ENCODE data around the gene KLK14.
A peak's percentile ranks its signal among the peaks of the same experiment; 100 is the strongest.

KLK14 gene

DNA sequence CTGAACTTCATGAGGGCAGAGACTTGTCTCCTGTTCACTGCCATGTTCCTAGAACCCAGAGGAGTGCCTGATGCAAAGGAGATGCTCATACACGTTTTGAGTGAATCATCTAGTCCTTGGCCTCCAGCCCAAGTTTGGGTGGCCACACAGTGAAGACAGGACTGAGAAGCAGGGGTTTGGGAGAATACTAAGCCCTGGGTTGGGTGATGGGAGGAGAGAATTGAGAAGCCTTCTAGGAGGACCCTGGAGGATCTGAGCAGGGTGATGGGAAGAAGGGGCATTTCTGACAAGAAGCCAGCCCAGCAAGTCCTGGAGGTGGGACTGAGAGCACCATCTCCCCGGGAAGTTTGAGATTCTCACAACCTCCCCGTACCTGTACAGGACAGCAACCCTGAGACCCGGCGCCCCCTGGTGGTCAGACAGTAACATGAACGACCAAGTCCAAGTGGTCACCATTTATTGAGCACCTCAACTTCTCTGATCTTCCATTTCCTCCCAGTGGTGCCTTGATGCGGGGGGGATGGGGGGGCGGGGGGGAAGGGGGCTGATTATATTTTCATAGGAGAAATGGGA lies 14.6 kb upstream of the KLK14 start:
- Histone ChIP-seq H3K27me3 (ENCODE audit: insufficient read depth, low read length, poor library complexity, severe bottlenecking) (no peaks in the 10 kb centered on the region), H3K9me2 (replicated peaks; ENCODE audit: low read depth, low read length) (no peaks in the 10 kb centered on the region), H3K79me2 (ENCODE audit: insufficient read depth, low read length) (no peaks in the 10 kb centered on the region), H3K4me2 (ENCODE audit: low read depth, low read length, poor library complexity, severe bottlenecking) (no peak overlapping the region), H2AFZ (ENCODE audit: low read length) (no peak overlapping the region), H3K36me3 (ENCODE audit: insufficient read depth, low read length) (no peaks in the 10 kb centered on the region), H3K4me1 (ENCODE audit: insufficient read depth, low read length, poor library complexity, severe bottlenecking) (no peaks in the 10 kb centered on the region), H3K9me3 (ENCODE audit: insufficient read depth, low read depth, low read length) (no peaks in the 10 kb centered on the region), H3K9ac (ENCODE audit: low read depth, low read length, poor library complexity, severe bottlenecking) (no peak overlapping the region), H3K4me3 (ENCODE audit: low read length, poor library complexity, severe bottlenecking) (no peak overlapping the region), H3F3A (ENCODE audit: low read depth) (no peaks in the 10 kb centered on the region), H4K20me1 (ENCODE audit: insufficient read depth, low read length, poor library complexity, severe bottlenecking) (no peaks in the 10 kb centered on the region)
- no peak for TF ChIP-seq EZH2phosphoT487 (IDR thresholded peaks at IDR 0.05; ENCODE audit: borderline replicate concordance)
- TF ChIP-seq, protein P1, sequence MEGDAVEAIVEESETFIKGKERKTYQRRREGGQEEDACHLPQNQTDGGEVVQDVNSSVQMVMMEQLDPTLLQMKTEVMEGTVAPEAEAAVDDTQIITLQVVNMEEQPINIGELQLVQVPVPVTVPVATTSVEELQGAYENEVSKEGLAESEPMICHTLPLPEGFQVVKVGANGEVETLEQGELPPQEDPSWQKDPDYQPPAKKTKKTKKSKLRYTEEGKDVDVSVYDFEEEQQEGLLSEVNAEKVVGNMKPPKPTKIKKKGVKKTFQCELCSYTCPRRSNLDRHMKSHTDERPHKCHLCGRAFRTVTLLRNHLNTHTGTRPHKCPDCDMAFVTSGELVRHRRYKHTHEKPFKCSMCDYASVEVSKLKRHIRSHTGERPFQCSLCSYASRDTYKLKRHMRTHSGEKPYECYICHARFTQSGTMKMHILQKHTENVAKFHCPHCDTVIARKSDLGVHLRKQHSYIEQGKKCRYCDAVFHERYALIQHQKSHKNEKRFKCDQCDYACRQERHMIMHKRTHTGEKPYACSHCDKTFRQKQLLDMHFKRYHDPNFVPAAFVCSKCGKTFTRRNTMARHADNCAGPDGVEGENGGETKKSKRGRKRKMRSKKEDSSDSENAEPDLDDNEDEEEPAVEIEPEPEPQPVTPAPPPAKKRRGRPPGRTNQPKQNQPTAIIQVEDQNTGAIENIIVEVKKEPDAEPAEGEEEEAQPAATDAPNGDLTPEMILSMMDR (conservative IDR thresholded peaks at IDR 0.05; ENCODE audit: low read length): peak; percentile 69

DNA sequence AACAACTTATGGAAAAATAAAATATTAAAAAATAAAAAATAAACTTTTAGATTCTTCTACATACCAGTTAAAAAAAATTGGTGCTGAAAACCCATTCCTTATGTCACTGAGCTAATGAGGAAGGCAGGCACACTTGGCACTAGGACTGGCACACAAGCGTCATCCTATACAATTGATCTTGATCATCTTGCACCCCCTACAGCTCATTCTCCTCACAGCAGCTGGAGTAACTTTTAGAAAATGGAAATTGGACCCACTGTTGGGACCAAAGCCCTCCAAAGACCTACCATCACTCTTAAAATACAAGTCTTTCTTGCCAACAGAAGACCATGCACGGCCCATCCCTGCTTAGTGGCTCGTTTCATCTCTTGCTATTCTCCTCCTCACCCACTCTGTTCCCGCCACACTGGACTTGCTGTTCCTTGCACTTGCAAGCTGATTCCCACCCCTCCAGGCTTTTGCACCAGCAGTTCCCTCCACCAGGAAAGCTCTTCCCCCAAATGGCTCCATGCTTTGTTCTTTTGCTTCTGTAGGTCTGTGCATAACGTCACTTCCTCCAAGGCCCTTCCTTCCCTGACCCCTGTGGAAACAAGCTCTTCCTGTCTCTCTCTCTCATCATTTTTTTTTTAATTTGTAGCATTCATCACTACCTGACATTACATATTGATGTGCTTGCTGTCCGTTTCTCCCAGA lies 13.9 kb upstream of the KLK14 start:
- Histone ChIP-seq H3K36me3 (ENCODE audit: insufficient read depth, low read length) (no peaks in the 10 kb centered on the region), H3K4me2 (ENCODE audit: low read depth, low read length, poor library complexity, severe bottlenecking) (no peak overlapping the region), H3K9ac (ENCODE audit: low read depth, low read length, poor library complexity, severe bottlenecking) (no peak overlapping the region)

DNA sequence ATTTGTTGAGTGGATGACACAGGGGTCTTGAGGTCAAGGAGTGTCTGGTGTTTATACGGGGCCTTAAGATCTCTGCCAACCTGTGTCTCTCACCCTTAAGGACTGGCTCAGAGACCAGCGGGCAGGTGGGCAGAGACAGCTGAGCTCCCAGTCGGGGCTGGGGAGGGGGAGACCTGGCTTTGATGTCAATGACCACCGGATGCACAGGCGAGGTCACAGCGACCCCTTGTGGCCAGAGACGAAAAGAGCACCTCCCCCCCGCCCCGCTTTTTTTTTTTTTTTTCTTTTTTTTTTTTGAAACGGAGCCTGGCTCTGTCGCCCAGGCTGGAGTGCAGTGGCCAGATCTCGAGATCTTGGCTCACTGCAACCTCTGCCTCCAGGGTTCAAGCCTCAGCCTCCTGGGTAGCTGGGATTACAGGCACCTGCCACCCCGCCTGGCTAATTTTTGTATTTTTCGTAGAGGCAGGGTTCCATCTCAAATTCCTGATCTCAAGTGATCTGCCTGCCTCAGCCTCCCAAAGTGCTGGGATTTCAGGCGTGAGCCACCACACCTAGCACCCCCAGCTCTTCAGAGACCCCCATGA lies 12.1 kb upstream of the KLK14 start:
- no peak overlapping the region for H3K4me2 ChIP-seq (ENCODE audit: low read depth, low read length, poor library complexity, severe bottlenecking)
- no peak overlapping the region for H2AFZ ChIP-seq (ENCODE audit: low read length)
- H3K4me3 ChIP-seq (ENCODE audit: low read length, poor library complexity, severe bottlenecking): no peak overlapping the region
- no peaks in the 10 kb centered on the region for H3K27me3 ChIP-seq (ENCODE audit: insufficient read depth, low read length, poor library complexity, severe bottlenecking)
- TF ChIP-seq, protein P1 (conservative IDR thresholded peaks at IDR 0.05; ENCODE audit: low read length): peak; percentile 70
- TF ChIP-seq EZH2phosphoT487 (IDR thresholded peaks at IDR 0.05; ENCODE audit: borderline replicate concordance): no peak
- H3K79me2 ChIP-seq (ENCODE audit: insufficient read depth, low read length): no peaks in the 10 kb centered on the region
- H3F3A ChIP-seq (ENCODE audit: low read depth): no peaks in the 10 kb centered on the region
- no peaks in the 10 kb centered on the region for H3K36me3 ChIP-seq (ENCODE audit: insufficient read depth, low read length)
- H3K9ac ChIP-seq (ENCODE audit: low read depth, low read length, poor library complexity, severe bottlenecking): no peak overlapping the region
- H3K4me1 ChIP-seq (ENCODE audit: insufficient read depth, low read length, poor library complexity, severe bottlenecking): no peaks in the 10 kb centered on the region
- H3K9me2 ChIP-seq (replicated peaks; ENCODE audit: low read depth, low read length): no peaks in the 10 kb centered on the region
- no peaks in the 10 kb centered on the region for H3K9me3 ChIP-seq (ENCODE audit: insufficient read depth, low read depth, low read length)
- no peaks in the 10 kb centered on the region for H4K20me1 ChIP-seq (ENCODE audit: insufficient read depth, low read length, poor library complexity, severe bottlenecking)

More for the DNA sequence above, 13.9 kb upstream of the KLK14 start:
- TF ChIP-seq EZH2phosphoT487 (IDR thresholded peaks at IDR 0.05; ENCODE audit: borderline replicate concordance): no peak
- TF ChIP-seq, protein P1 (conservative IDR thresholded peaks at IDR 0.05; ENCODE audit: low read length): peak; percentile 30; the same call in 1 of the 2 replicates
- no peaks in the 10 kb centered on the region for H3K79me2 ChIP-seq (ENCODE audit: insufficient read depth, low read length)
- H3K9me3 ChIP-seq (ENCODE audit: insufficient read depth, low read depth, low read length): no peaks in the 10 kb centered on the region
- H3K27me3 ChIP-seq (ENCODE audit: insufficient read depth, low read length, poor library complexity, severe bottlenecking): no peaks in the 10 kb centered on the region
- no peaks in the 10 kb centered on the region for H3K4me1 ChIP-seq (ENCODE audit: insufficient read depth, low read length, poor library complexity, severe bottlenecking)
- no peak overlapping the region for H2AFZ ChIP-seq (ENCODE audit: low read length)
- no peaks in the 10 kb centered on the region for H3F3A ChIP-seq (ENCODE audit: low read depth)
- H4K20me1 ChIP-seq (ENCODE audit: insufficient read depth, low read length, poor library complexity, severe bottlenecking): no peaks in the 10 kb centered on the region
- H3K4me3 ChIP-seq (ENCODE audit: low read length, poor library complexity, severe bottlenecking): no peak overlapping the region
- no peaks in the 10 kb centered on the region for H3K9me2 ChIP-seq (replicated peaks; ENCODE audit: low read depth, low read length)

All from Loucy (cell line).